GM23248 (cell line): Measurements from ENCODE around the gene SRSF12.

ENCODE experiments used
- EZH2 ChIP-seq: fragments of 200-600 bp; sonication (generic); IDR thresholded peaks from 2 replicates; pipeline ENCODE4 v1.6.1; 2018; ENCODE audit warnings: antibody characterized with exemption, mild to moderate bottlenecking; ENCODE audit not compliant: insufficient read depth, poor library complexity, severe bottlenecking
- EZH2phosphoT487 ChIP-seq: fragments of 200-600 bp; sonication (generic); IDR thresholded peaks from 2 replicates; pipeline ENCODE4 v1.6.1; 2018; ENCODE audit warnings: antibody characterized with exemption, moderate library complexity, mild to moderate bottlenecking, low read depth; ENCODE audit not compliant: insufficient read depth

- TF ChIP-seq EZH2 (no peak), EZH2phosphoT487 (no peak)
Observed at GRCh38 chr6:89100114-89100513, 17.8 kb downstream of the SRSF12 start.
